GM18511 (cell line): Measurements from ENCODE around the gene C11orf71.
A peak's percentile ranks its signal among the peaks of the same experiment; 100 is the strongest.

Experiments
- ATAC-seq: cut with Tn5 transposase; IDR thresholded peaks from one replicate; pipeline ENCODE4 v1.9.1; 2021; ENCODE audit warnings: mild to moderate bottlenecking, moderate library complexity; ENCODE audit not compliant: unreplicated experiment

C11orf71 gene

GRCh38 chr11:114400216-114400914 is at the start of gene C11orf71, which contains the start of gene RBM7:
TSS of gene C11orf71 (minus strand) at chr11:114400511. CDS start at chr11:114400331, 180 bp downstream.
TSS of gene RBM7 (plus strand) at chr11:114400666. CDS start at chr11:114400672, 6 bp downstream.
- ATAC-seq = peak; percentile 96

GRCh38 chr11:114449845-114450244 is 49.5 kb upstream of the C11orf71 start:
- ATAC-seq = no peak

- no peak for ATAC-seq
Observed at GRCh38 chr11:114448749-114449482, 48.6 kb upstream of the C11orf71 start.

GRCh38 chr11:114447892-114448291 is 47.6 kb upstream of the C11orf71 start:
- no peak for ATAC-seq

GRCh38 chr11:114447444-114447843 is 47.1 kb upstream of the C11orf71 start:
- no peak for ATAC-seq

- ATAC-seq = no peak
Observed at GRCh38 chr11:114442536-114442935, 42.2 kb upstream of the C11orf71 start.

GRCh38 chr11:114441921-114442320 is 41.6 kb upstream of the C11orf71 start:
- ATAC-seq = no peak

GRCh38 chr11:114440971-114441763 is 40.9 kb upstream of the C11orf71 start:
- ATAC-seq = no peak

- ATAC-seq = no peak
Observed at GRCh38 chr11:114440121-114440860, 40.0 kb upstream of the C11orf71 start.

GRCh38 chr11:114439229-114440120 is 39.2 kb upstream of the C11orf71 start, which contains the start of gene REXO2:
TSS of gene REXO2 (plus strand) at chr11:114439467. CDS start at chr11:114439529, 62 bp downstream.
- ATAC-seq = peak; percentile 99

- no peak for ATAC-seq
Observed at GRCh38 chr11:114438303-114438702, 38.0 kb upstream of the C11orf71 start.

- no peak for ATAC-seq
Observed at GRCh38 chr11:114433376-114433775, 33.1 kb upstream of the C11orf71 start.

- ATAC-seq = no peak
Observed at GRCh38 chr11:114432893-114433292, 32.6 kb upstream of the C11orf71 start.

GRCh38 chr11:114430290-114430689 is 30.0 kb upstream of the C11orf71 start:
- no peak for ATAC-seq

GRCh38 chr11:114426280-114426679 is 26.0 kb upstream of the C11orf71 start:
- ATAC-seq = no peak

GRCh38 chr11:114416441-114416961 is 16.2 kb upstream of the C11orf71 start:
- no peak for ATAC-seq

GRCh38 chr11:114413958-114414357 is 13.6 kb upstream of the C11orf71 start:
- no peak for ATAC-seq

GRCh38 chr11:114412946-114413345 is 12.6 kb upstream of the C11orf71 start:
- no peak for ATAC-seq

- ATAC-seq = no peak
Observed at GRCh38 chr11:114401311-114401710, 1.0 kb upstream of the C11orf71 start.
